Body of pancreas (tissue), 4 donors: Measurements from ENCODE around the gene AGXT.

Experiments
- POLR2A ChIP-seq, 3 donors: fragments of 450-650 bp; IDR thresholded peaks; one replicate each; pipeline ENCODE4 v1.6.1; 2016; ENCODE audit warnings: antibody characterized with exemption in 3 of 3, mild to moderate bottlenecking in 2 of 3
- TF ChIP-seq, protein P1 (sequence below), 7 experiments: fragments of 450-650 bp in 4 of 7; fragments of 200-600 bp in 3 of 7; sonication (generic) in 3 of 7; IDR thresholded peaks; one replicate each; pipeline ENCODE4 v1.5.1; 2016 to 2019; ENCODE audit warnings: antibody characterized with exemption in 7 of 7

DNA sequence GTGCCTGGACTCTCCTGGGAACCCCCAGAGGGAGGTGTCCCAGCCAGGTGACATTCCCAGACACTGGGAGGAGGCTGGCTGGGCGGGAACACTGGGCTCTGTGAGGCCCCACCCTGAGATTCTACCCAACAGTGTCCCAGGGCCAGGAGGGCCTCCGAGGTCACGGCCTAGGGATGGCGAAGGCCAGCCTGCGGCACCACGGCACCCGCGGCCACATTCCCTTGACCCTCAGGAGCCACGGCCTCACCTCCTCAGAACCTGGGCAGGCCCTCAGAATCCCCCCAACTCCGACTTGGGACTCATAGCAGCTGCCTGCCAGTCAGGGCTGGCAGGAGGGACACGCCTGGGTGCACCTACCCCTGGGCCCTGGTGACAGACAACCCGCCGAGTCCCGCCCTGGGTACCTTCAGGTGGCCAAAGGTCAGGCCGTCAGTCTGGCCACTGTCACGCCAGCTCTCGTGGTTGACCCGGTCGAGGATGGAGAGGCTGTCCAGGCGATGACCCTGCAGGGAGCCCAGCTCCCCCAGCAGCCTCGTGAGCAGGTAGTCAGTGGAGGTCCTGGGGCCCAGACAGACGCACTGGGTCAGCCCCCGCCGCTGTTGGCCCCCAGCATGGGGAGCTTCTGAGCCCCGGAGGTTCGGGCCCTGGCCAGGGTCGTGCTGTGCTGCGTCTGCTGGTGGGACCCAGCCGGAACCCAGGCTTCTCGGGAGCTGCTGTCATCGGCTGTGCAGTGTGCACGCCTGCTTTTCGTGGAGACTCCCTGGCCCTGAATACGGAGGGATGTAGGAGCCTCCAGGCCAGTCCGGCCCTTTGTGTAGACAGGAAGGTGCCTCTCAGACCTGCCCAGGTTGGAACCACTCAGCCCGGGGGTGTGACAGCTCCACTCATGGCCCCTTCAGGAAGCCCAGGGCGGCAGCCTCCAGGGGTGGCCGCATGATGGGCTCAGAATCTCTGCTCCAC is 21.3 kb downstream of the AGXT start:
- TF ChIP-seq, protein P1, sequence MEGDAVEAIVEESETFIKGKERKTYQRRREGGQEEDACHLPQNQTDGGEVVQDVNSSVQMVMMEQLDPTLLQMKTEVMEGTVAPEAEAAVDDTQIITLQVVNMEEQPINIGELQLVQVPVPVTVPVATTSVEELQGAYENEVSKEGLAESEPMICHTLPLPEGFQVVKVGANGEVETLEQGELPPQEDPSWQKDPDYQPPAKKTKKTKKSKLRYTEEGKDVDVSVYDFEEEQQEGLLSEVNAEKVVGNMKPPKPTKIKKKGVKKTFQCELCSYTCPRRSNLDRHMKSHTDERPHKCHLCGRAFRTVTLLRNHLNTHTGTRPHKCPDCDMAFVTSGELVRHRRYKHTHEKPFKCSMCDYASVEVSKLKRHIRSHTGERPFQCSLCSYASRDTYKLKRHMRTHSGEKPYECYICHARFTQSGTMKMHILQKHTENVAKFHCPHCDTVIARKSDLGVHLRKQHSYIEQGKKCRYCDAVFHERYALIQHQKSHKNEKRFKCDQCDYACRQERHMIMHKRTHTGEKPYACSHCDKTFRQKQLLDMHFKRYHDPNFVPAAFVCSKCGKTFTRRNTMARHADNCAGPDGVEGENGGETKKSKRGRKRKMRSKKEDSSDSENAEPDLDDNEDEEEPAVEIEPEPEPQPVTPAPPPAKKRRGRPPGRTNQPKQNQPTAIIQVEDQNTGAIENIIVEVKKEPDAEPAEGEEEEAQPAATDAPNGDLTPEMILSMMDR (IDR thresholded peaks at IDR 0.05): no peak
- TF ChIP-seq POLR2A (IDR thresholded peaks at IDR 0.05): no peak
